Brain microvascular endothelial cell (primary cell): ENCODE data around the gene PER2.

Source experiments
- DNase-seq: peaks from one replicate; pipeline ENCODE4 v3.0.0-alpha.2; 2020
- H3K27ac ChIP-seq: fragments of 250-450 bp; sonication (Bioruptor Pico); 2 replicates; pipeline ENCODE4 v1.5.1; 2020; ENCODE audit warnings: mild to moderate bottlenecking, moderate library complexity
- H3K27me3 ChIP-seq: fragments of 250-450 bp; sonication (Bioruptor Pico); replicated peaks from 2 replicates; pipeline ENCODE4 v1.5.1; 2020; ENCODE audit warnings: mild to moderate bottlenecking
- H3K36me3 ChIP-seq: fragments of 250-450 bp; sonication (Bioruptor Pico); replicated peaks from 2 replicates; pipeline ENCODE4 v1.5.1; 2020; ENCODE audit warnings: mild to moderate bottlenecking
- H3K4me3 ChIP-seq: 2 replicates; pipeline ENCODE4 v1.5.1; 2011; ENCODE audit warnings: low read depth, mild to moderate bottlenecking, control low read depth, low read length, moderate library complexity
- CTCF ChIP-seq: IDR thresholded peaks from 2 replicates; pipeline ENCODE4 v1.5.1; 2011; ENCODE audit warnings: low read depth, mild to moderate bottlenecking, moderate library complexity, low read length, control low read depth, inconsistent platforms; ENCODE audit errors: missing control alignments
- in situ Hi-C: cut with HindIII; loops from 2 replicates; pipeline ENCODE4 v1.10.0; 2017; ENCODE audit warnings: low sequenced_read_pairs, low pct_ligation_motif_present

PER2 gene

GRCh38 chr2:238216651-238217184, 71.7 kb downstream of the PER2 start:
- no peaks in the 10 kb centered on the region for H3K36me3 ChIP-seq
- in situ Hi-C loops, result no loop called here
- H3K4me3 ChIP-seq, result no peak overlapping the region
- no peak for DNase-seq
- no peak overlapping the region for H3K27ac ChIP-seq
- no peaks in the 10 kb centered on the region for H3K27me3 ChIP-seq
- TF ChIP-seq CTCF, result no peak

GRCh38 chr2:238207006-238207405, 81.4 kb downstream of the PER2 start:
- TF ChIP-seq CTCF, result no peak
- H3K36me3 ChIP-seq, result no peaks in the 10 kb centered on the region
- in situ Hi-C loops, result no loop called here
- H3K4me3 ChIP-seq, result no peak overlapping the region
- no peak overlapping the region for H3K27ac ChIP-seq
- no peak for DNase-seq
- no peaks in the 10 kb centered on the region for H3K27me3 ChIP-seq

GRCh38 chr2:238203973-238204683, 84.3 kb downstream of the PER2 start:
- Histone ChIP-seq H3K4me3 (peak overlapping the region; percentile 55), H3K27me3 (no peaks in the 10 kb centered on the region), H3K27ac (no peak overlapping the region), H3K36me3 (no peaks in the 10 kb centered on the region)
- TF ChIP-seq CTCF, result no peak
- DNase-seq, result no peak
- in situ Hi-C loops, result no loop called here

- in situ Hi-C loops, result no loop called here
- Histone ChIP-seq H3K36me3 (no peaks in the 10 kb centered on the region), H3K27me3 (no peaks in the 10 kb centered on the region), H3K4me3 (peak within 1 kb of the TSS; percentile 70), H3K27ac (peak within 1 kb of the TSS; percentile 70)
- no peak for TF ChIP-seq CTCF
- DNase-seq, result peak; percentile 52
These were observed 85.1 kb downstream of the PER2 start, which contains the start of gene ILKAP for GRCh38 chr2:238203094-238203972. ILKAP (minus strand) TSS chr2:238203695; CDS start chr2:238203553, 142 bp downstream.

GRCh38 chr2:238202326-238203093, 85.9 kb downstream of the PER2 start:
- H3K4me3 ChIP-seq, result peak overlapping the region; percentile 70
- no peaks in the 10 kb centered on the region for H3K27me3 ChIP-seq
- TF ChIP-seq CTCF, result no peak
- in situ Hi-C loops, result no loop called here
- peak overlapping the region; percentile 70 for H3K27ac ChIP-seq
- DNase-seq, result peak; percentile 2
- H3K36me3 ChIP-seq, result no peaks in the 10 kb centered on the region
